GM06990 (cell line): Measurements from ENCODE around the gene CCND2.

Experiments
- DNase-seq: peaks from one replicate; pipeline ENCODE4 v3.0.0-alpha.2; 2011; ENCODE audit not compliant: insufficient read length; ENCODE audit errors: extremely low read depth
- H3K27me3 ChIP-seq: replicated peaks from 2 replicates; pipeline ENCODE4 v1.6.0; 2011; ENCODE audit warnings: low read length; ENCODE audit not compliant: control insufficient read depth, insufficient read depth
- H3K36me3 ChIP-seq: 2 replicates; pipeline ENCODE4 v1.5.1; 2011; ENCODE audit warnings: low read length; ENCODE audit not compliant: control insufficient read depth, insufficient read depth
- H3K4me3 ChIP-seq: replicated peaks from 2 replicates; pipeline ENCODE4 v1.5.1; 2011; ENCODE audit warnings: low read depth, mild to moderate bottlenecking, control low read depth, low read length
- TF ChIP-seq, protein P1 (sequence below): IDR thresholded peaks from 2 replicates; pipeline ENCODE4 v1.5.1; 2011; ENCODE audit warnings: low read length, control low read depth, mild to moderate bottlenecking, inconsistent platforms; ENCODE audit not compliant: insufficient read depth, poor library complexity, severe bottlenecking

Gene CCND2

DNA sequence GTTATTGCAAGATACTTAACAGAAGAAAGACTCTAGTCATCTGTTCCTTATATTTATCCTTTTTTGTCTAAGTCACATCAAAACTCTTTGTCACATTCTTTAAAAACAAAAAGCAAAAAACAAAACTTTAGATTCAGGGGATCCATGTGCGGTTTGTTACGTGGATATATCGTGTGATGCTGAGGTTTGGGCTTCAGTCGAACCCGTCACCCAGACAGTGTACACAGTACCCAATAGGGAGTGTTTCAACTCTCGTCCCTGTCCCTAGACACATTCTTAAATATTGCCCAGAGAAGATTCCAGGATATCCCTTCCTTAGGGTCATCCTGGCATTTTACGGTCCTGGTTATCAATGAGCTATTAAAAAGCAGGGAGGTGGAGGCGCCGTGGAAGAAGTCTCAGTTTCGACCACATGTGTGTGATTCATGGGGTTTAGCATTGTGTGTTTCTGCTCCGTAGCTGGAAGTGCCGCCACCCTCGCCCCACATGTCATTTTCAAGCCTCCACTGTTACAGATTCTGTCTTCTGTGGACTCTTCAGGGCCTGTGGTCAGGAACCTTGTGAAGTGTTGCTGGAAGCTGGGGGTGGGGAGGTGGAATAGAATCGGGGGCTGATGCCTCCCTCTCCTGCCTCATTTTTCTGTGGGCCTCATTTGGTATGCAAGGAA, 19.9 kb downstream of the CCND2 start:
- Histone ChIP-seq H3K36me3 (peaks cover 51% of the 10 kb centered on the region), H3K4me3 (no peak overlapping the region), H3K27me3 (no peaks in the 10 kb centered on the region)
- TF ChIP-seq, protein P1, sequence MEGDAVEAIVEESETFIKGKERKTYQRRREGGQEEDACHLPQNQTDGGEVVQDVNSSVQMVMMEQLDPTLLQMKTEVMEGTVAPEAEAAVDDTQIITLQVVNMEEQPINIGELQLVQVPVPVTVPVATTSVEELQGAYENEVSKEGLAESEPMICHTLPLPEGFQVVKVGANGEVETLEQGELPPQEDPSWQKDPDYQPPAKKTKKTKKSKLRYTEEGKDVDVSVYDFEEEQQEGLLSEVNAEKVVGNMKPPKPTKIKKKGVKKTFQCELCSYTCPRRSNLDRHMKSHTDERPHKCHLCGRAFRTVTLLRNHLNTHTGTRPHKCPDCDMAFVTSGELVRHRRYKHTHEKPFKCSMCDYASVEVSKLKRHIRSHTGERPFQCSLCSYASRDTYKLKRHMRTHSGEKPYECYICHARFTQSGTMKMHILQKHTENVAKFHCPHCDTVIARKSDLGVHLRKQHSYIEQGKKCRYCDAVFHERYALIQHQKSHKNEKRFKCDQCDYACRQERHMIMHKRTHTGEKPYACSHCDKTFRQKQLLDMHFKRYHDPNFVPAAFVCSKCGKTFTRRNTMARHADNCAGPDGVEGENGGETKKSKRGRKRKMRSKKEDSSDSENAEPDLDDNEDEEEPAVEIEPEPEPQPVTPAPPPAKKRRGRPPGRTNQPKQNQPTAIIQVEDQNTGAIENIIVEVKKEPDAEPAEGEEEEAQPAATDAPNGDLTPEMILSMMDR = no peak
- no peak for DNase-seq

DNA sequence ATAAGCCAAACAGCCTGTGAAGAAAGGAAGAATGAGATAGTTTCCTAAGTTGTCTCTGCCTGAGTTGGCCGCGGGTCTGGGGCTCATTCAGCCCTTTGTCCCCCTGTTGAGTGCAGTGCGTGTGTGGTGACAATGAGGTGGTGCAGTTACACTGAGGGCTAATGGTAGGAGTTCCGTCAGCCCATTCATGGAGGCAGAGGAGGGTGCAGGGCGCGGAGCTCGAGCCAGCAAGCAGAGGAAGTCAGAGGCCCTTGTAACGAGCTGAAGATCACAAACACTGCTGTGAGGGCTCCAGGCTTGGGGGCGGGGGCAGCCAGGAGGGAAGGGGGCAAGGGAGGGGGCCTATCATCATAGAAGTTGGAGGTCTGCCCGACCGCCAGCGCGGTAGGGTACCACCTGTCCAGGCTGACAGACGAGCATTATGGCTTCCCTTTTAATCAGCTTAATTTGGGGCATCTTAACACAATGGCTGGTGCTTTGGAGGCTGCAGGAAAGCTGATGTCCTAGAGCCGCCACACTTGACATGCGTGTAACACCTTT, 20.5 kb downstream of the CCND2 start:
- no peaks in the 10 kb centered on the region for H3K27me3 ChIP-seq
- DNase-seq = no peak
- TF ChIP-seq, protein P1 = no peak
- H3K4me3 ChIP-seq = no peak overlapping the region
- peaks cover 47% of the 10 kb centered on the region for H3K36me3 ChIP-seq

DNA sequence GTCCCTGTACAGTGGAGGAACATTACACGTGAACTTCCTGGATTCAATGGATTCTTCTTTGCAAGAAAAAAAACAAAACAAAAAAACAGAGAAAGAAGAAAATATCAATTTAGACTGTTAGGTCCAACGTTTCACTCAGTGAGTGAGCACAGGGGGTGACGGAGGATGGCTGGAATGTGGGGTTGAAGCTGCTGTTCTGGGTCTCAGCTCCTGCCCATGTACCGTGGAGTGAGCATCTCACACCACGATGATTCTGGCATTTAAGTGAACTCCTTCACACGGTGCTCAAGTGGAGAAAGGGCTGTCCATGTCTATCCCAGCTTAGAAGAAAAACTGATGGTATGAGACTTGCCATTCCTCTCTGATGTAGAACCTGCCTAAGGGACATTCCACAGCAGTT, 23.2 kb downstream of the CCND2 start:
- no peak for DNase-seq
- H3K36me3 ChIP-seq = peaks cover 43% of the 10 kb centered on the region
- H3K27me3 ChIP-seq = no peaks in the 10 kb centered on the region
- TF ChIP-seq, protein P1 = no peak
- no peak overlapping the region for H3K4me3 ChIP-seq

DNA sequence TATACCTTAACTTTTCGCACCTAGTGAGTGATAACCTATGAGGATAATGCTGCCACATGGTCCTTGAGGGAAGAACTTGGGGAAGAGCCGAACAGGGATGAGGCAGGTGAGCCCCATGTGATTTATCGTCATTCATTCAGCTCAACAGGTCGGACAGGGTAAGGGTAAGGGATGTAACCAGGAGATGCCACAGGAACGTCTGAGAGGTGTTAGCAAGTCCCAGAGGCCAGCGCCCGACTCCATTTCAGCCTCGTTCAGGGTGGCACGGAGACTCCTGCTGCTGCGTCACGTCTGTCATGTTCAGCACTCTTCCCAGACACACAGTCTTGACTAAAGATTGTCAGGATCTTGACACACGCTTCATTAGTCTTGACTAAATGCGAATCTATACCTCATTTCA, 24.1 kb downstream of the CCND2 start:
- DNase-seq = no peak
- Histone ChIP-seq H3K4me3 (no peak overlapping the region), H3K36me3 (peaks cover 43% of the 10 kb centered on the region), H3K27me3 (no peaks in the 10 kb centered on the region)
- TF ChIP-seq, protein P1 = no peak

DNA sequence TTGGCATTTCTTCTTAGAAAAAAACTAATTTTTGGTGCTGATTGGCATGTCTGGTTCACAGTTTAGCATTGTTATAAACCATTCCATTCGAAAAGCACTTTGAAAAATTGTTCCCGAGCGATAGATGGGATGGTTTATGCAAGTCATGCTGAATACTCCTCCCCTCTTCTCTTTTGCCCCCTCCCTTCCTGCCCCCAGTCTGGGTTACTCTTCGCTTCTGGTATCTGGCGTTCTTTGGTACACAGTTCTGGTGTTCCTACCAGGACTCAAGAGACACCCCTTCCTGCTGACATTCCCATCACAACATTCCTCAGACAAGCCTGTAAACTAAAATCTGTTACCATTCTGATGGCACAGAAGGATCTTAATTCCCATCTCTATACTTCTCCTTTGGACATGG, 27.3 kb downstream of the CCND2 start:
- H3K36me3 ChIP-seq = peaks cover 31% of the 10 kb centered on the region
- DNase-seq = no peak
- no peak overlapping the region for H3K4me3 ChIP-seq
- TF ChIP-seq, protein P1 = no peak
- H3K27me3 ChIP-seq = no peaks in the 10 kb centered on the region

DNA sequence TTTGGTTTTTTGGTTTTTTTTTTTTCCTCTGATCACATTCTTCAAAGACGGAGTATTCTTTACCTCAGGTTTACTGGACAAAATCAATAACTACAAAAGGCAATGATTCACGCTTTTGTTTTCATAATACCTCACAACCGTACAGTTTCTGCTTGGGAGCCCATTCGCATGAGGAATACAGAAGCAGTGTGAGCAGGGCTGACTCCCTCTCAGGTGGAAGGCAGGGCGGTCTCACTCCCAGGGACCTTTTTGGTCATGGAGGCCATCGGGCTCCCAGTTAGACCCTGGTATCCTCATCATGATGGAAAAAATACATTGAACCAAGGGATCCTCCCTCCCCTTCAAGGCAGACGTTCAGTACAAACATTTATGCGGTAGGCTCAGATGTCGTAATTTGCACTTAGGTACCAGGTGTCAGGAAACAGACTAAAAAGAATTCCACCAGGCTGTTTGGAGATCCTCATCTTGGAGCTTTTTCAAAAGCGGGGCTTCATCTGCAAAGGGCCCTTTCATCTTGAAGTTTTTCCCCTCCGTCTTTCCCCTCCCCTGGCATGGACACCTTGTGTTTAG, 28.5 kb downstream of the CCND2 start:
- DNase-seq = no peak
- H3K27me3 ChIP-seq = no peaks in the 10 kb centered on the region
- peaks cover 23% of the 10 kb centered on the region for H3K36me3 ChIP-seq
- H3K4me3 ChIP-seq = no peak overlapping the region
- TF ChIP-seq, protein P1 = no peak
